Mucosa of descending colon (tissue), 3 donors: ENCODE data around the gene CORIN. TPM values are rescaled to one million over a fixed set of nuclear protein-coding genes. Genes with fewer than 3 reads are reported as not detected.

Experiments used
- ATAC-seq: fragments of 200-7000 bp; cut with Tn5 transposase; one replicate; pipeline ENCODE4 v1.9.1; 2020; ENCODE audit warnings: mild to moderate bottlenecking, moderate library complexity
- DNase-seq, 3 donors: peaks; one replicate each; pipeline ENCODE4 v3.0.0-alpha.2; 2020
- H3K36me3 ChIP-seq: fragments of 200-600 bp; one replicate; pipeline ENCODE4 v1.8.0; 2021; ENCODE audit warnings: low read depth, mild to moderate bottlenecking
- H3K4me1 ChIP-seq: fragments of 200-600 bp; one replicate; pipeline ENCODE4 v1.8.0; 2021; ENCODE audit warnings: low read depth, mild to moderate bottlenecking
- H3K4me3 ChIP-seq: fragments of 200-600 bp; one replicate; pipeline ENCODE4 v1.8.0; 2021; ENCODE audit warnings: mild to moderate bottlenecking
- H3K9me3 ChIP-seq: fragments of 200-600 bp; one replicate; pipeline ENCODE4 v1.8.0; 2021; ENCODE audit warnings: mild to moderate bottlenecking
- CTCF ChIP-seq: fragments of 200-600 bp; IDR thresholded peaks from one replicate; pipeline ENCODE4 v1.8.0; 2022; ENCODE audit warnings: antibody characterized with exemption, mild to moderate bottlenecking
- intact Hi-C, 2 donors: fragments of 100-400 bp; cut with DNase I in 1 of 2; cut with micrococcal nuclease in 1 of 2; formaldehyde crosslinking; loops; one replicate each; pipeline versions ENCODE4 v1.11.0 to v1.11.1; 2022; cut with DNase I, micrococcal nuclease
- total RNA-seq, 3 donors: library from RNA; stranded (reverse); fragmentation: NEBNext Ultra II Directional in 2 of 3; extraction: Animal tissue kit (Norgen Biotek cat#: 25700) in 2 of 3; gene quantifications; one replicate each; pipeline versions ENCODE4 v1.2.1 to v1.2.4, GENCODE V29; 2021 to 2023
- donor health status: DM: no; HTN: no; CAD: no; lungs with moderate emphysema.
- donor health status: DM: no; HTN: no; CAD: no.
- donor health status: DM: no; HTN: yes; CAD: no.

The CORIN gene
- total RNA-seq, 3 donors from 2014 or later = 0.41 to 0.52 (median 0.47) TPM

- Histone ChIP-seq H3K4me3 (no peak overlapping the region), H3K4me1 (no peaks in the 10 kb centered on the region), H3K36me3 (no peaks in the 10 kb centered on the region), H3K9me3 (no peaks in the 10 kb centered on the region)
- intact Hi-C loops = no loop called here
- no peak for ATAC-seq
- no peak for TF ChIP-seq CTCF
- no peak for DNase-seq
Observed at GRCh38 chr4:47643845-47644244, 194.0 kb downstream of the CORIN start.

GRCh38 chr4:47642985-47643760, 194.7 kb downstream of the CORIN start:
- ATAC-seq (no peak), DNase-seq (no peak)
- Histone ChIP-seq H3K4me1 (no peaks in the 10 kb centered on the region), H3K36me3 (no peaks in the 10 kb centered on the region), H3K9me3 (no peaks in the 10 kb centered on the region), H3K4me3 (no peak overlapping the region)
- intact Hi-C loops = no loop called here
- TF ChIP-seq CTCF = no peak

GRCh38 chr4:47642191-47642830, 195.6 kb downstream of the CORIN start:
- no peak for ATAC-seq
- no peaks in the 10 kb centered on the region for H3K4me1 ChIP-seq
- intact Hi-C loops = no loop called here
- TF ChIP-seq CTCF = no peak
- no peaks in the 10 kb centered on the region for H3K36me3 ChIP-seq
- no peak overlapping the region for H3K4me3 ChIP-seq
- no peaks in the 10 kb centered on the region for H3K9me3 ChIP-seq
- no peak for DNase-seq

- no peaks in the 10 kb centered on the region for H3K9me3 ChIP-seq
- H3K4me1 ChIP-seq = no peaks in the 10 kb centered on the region
- ATAC-seq (no peak), DNase-seq (no peak)
- no peaks in the 10 kb centered on the region for H3K36me3 ChIP-seq
- intact Hi-C loops = no loop called here
- no peak for TF ChIP-seq CTCF
- H3K4me3 ChIP-seq = no peak overlapping the region
Observed at GRCh38 chr4:47641755-47642154, 196.1 kb downstream of the CORIN start.

GRCh38 chr4:47640911-47641310, 197.0 kb downstream of the CORIN start:
- DNase-seq (no peak), ATAC-seq (no peak)
- intact Hi-C loops = no loop called here
- no peaks in the 10 kb centered on the region for H3K9me3 ChIP-seq
- no peak for TF ChIP-seq CTCF
- H3K4me3 ChIP-seq = no peak overlapping the region
- no peaks in the 10 kb centered on the region for H3K4me1 ChIP-seq
- no peaks in the 10 kb centered on the region for H3K36me3 ChIP-seq
